Upper lobe of left lung (tissue), 4 donors: Measurements from ENCODE around the gene STARD10.

ENCODE experiments used
- CTCF ChIP-seq, 6 experiments: fragments of 450-650 bp in 4 of 6; fragments of 200-600 bp in 2 of 6; sonication (generic) in 2 of 6; IDR thresholded peaks; one replicate each; pipeline ENCODE4 v1.5.1; 2016 to 2019; ENCODE audit warnings: antibody characterized with exemption in 6 of 6
- EP300 ChIP-seq, 4 donors: sonication (generic); formaldehyde crosslinking; IDR thresholded peaks; one replicate each; pipeline ENCODE4 v1.5.1; 2017; ENCODE audit warnings: antibody characterized with exemption in 4 of 4, control low read depth in 2 of 4
- POLR2A ChIP-seq, 4 donors: fragments of 450-650 bp; IDR thresholded peaks; one replicate each; pipeline ENCODE4 v1.5.1; 2016 to 2017; ENCODE audit warnings: antibody characterized with exemption in 4 of 4, mild to moderate bottlenecking in 2 of 4
- POLR2AphosphoS5 ChIP-seq, 2 donors: sonication (generic); formaldehyde crosslinking; IDR thresholded peaks; one replicate each; pipeline ENCODE4 v1.5.1; 2017; ENCODE audit warnings: antibody characterized with exemption in 2 of 2

- TF ChIP-seq CTCF (IDR thresholded peaks at IDR 0.05) (peak; percentile 93 to 96 (median 94)), POLR2A (IDR thresholded peaks at IDR 0.05) (peak in 1 of 4 donors; percentile 15), EP300 (IDR thresholded peaks at IDR 0.05) (no peak), POLR2AphosphoS5 (IDR thresholded peaks at IDR 0.05) (peak; percentile 36 to 57)
Observed at GRCh38 chr11:72831521-72832300, 37.9 kb upstream of the STARD10 start.
